Heart left ventricle (tissue), 13 donors: ENCODE data around the gene ATP5F1A.

ENCODE experiments used
- CTCF ChIP-seq, 12 donors: fragments of 200-600 bp; sonication (generic) in 4 of 12; IDR thresholded peaks; one replicate each; pipeline versions ENCODE4 v1.5.0 to v1.8.0; 2018 to 2022; ENCODE audit warnings: antibody characterized with exemption in 12 of 12, mild to moderate bottlenecking in 5 of 12
- POLR2A ChIP-seq, 2 donors: fragments of 450-650 bp; IDR thresholded peaks; one replicate each; pipeline ENCODE4 v1.6.1; 2017; ENCODE audit warnings: antibody characterized with exemption in 2 of 2, mild to moderate bottlenecking in 2 of 2, moderate library complexity in 2 of 2
- donor health status: ischemic (EF 13 %, LVEDD 7.1; RV severe dilation, severe dysfunction).
- donor health status: DM: no; HTN: yes; CAD: no.
- donor health status: DM: no; HTN: no; CAD: no.
- donor health status: ischemic (EF 25% LVEDD 6.9; RV normal size, moderate dysfunction).
- donor health status: ischemic (EF 25% LVEDD 5.7; RV mildly dilated, moderate dysfunction).
- donor health status: ischemic (EF 35%, LVEDD 5.7; RV mildly dilated, moderate dysfunction).
- donor health status: nonischemic (EF 11% LVEDD 7.7; RV severe dilation, severe dysfunction).
- donor health status: DM: yes; HTN: yes; CAD: no.
- donor health status: PGD.
- donor health status: ischemic (EF 29% LVEDD 5.4; RV normal size, mild dysfunction).
- donor health status: nonischemic (EF 23%, LVEDD 6.1; RV moderate dilation, normal function).

- TF ChIP-seq CTCF (IDR thresholded peaks at IDR 0.05) (no peak), POLR2A (IDR thresholded peaks at IDR 0.05) (no peak)
Measured at GRCh38 chr18:46068763-46069162, 29.3 kb downstream of the ATP5F1A start.
